OCI-LY7 (cell line): ENCODE data around the gene PRCC. TPM values are rescaled to one million over a fixed set of nuclear protein-coding genes. Genes with fewer than 3 reads are reported as not detected.

Experiments
- BruUV-seq: library from RNA; stranded (reverse); fragments of 400-500 nt; replicated peaks from 2 replicates; lab custom pipeline; 2021; lab: Mats Ljungman, UMichigan
- CTCF ChIA-PET: fragments of 300-600 bp; sonication (Branson Sonifier 250); formaldehyde crosslinking; loops from one replicate; lab custom pipeline; 2022; ENCODE audit warnings: antibody characterized with exemption; ENCODE audit not compliant: unreplicated experiment; lab: Charles Lee
- POLR2A ChIA-PET: fragments of 300-600 bp; sonication (Branson Sonifier 250); formaldehyde crosslinking; loops from one replicate; lab custom pipeline; 2022; ENCODE audit warnings: antibody characterized with exemption; lab: Charles Lee
- DNase-seq: peaks from one replicate; pipeline ENCODE4 v3.0.0-alpha.2; 2015; ENCODE audit warnings: low spot score
- H2AFZ ChIP-seq: fragments of 200-600 bp; sonication (generic), shearing (Covaris generic); 2 replicates; pipeline ENCODE4 v1.6.1; 2014; ENCODE audit warnings: mild to moderate bottlenecking, antibody characterized with exemption, low read length, moderate library complexity
- H3K27ac ChIP-seq: fragments of 200-600 bp; sonication (generic); 2 replicates; pipeline ENCODE4 v1.5.1; 2014; ENCODE audit warnings: mixed run types, low read depth, mild to moderate bottlenecking, moderate library complexity, low read length, inconsistent platforms; ENCODE audit not compliant: poor library complexity, severe bottlenecking
- H3K36me3 ChIP-seq: fragments of 200-600 bp; sonication (generic); 2 replicates; pipeline ENCODE4 v1.6.1; 2014; ENCODE audit warnings: mild to moderate bottlenecking, antibody characterized with exemption, low read length, moderate library complexity, mixed read lengths; ENCODE audit not compliant: insufficient read depth
- H3K4me1 ChIP-seq: fragments of 200-600 bp; sonication (generic); 2 replicates; pipeline ENCODE4 v1.5.1; 2014; ENCODE audit warnings: mild to moderate bottlenecking, low read length; ENCODE audit not compliant: insufficient read depth, poor library complexity, severe bottlenecking
- H3K4me2 ChIP-seq: fragments of 200-600 bp; sonication (generic); 2 replicates; pipeline ENCODE4 v1.6.1; 2014; ENCODE audit warnings: mild to moderate bottlenecking, low read length
- H3K4me3 ChIP-seq: fragments of 200-600 bp; sonication (generic); 2 replicates; pipeline ENCODE4 v1.5.1; 2014; ENCODE audit warnings: mild to moderate bottlenecking, low read depth, low read length; ENCODE audit not compliant: poor library complexity, severe bottlenecking
- H3K79me2 ChIP-seq: fragments of 200-600 bp; sonication (generic); 2 replicates; pipeline ENCODE4 v1.6.1; 2016; ENCODE audit warnings: low read depth, mild to moderate bottlenecking, low read length, moderate library complexity, mixed read lengths; ENCODE audit not compliant: insufficient read depth
- H3K9me2 ChIP-seq: fragments of 200-600 bp; sonication (generic); 2 replicates; pipeline ENCODE4 v1.6.1; 2016; ENCODE audit warnings: mild to moderate bottlenecking, low read length, mixed read lengths; ENCODE audit not compliant: insufficient read depth
- H3K9me3 ChIP-seq: fragments of 200-600 bp; sonication (generic); 2 replicates; pipeline ENCODE4 v1.6.1; 2014; ENCODE audit warnings: mild to moderate bottlenecking, mixed run types, low read length, mixed read lengths
- H4K20me1 ChIP-seq: fragments of 200-600 bp; sonication (generic); 2 replicates; pipeline ENCODE4 v1.6.1; 2014; ENCODE audit warnings: mild to moderate bottlenecking, antibody characterized with exemption, low read length, moderate library complexity, mixed read lengths; ENCODE audit not compliant: insufficient read depth
- EZH2phosphoT487 ChIP-seq: fragments of 200-600 bp; sonication (generic); IDR thresholded peaks from 2 replicates; pipeline ENCODE4 v1.6.1; 2018; ENCODE audit warnings: low read depth, borderline replicate concordance, mild to moderate bottlenecking, mixed run types, antibody characterized with exemption, low read length, moderate library complexity, mixed read lengths
- intact Hi-C: fragments of 100-400 bp; cut with micrococcal nuclease; formaldehyde crosslinking; loops from one replicate; pipeline ENCODE4 v1.10.0; 2022; ENCODE audit not compliant: unreplicated experiment
- total RNA-seq, 2 experiments: library from RNA; depleted of rRNA in 1 of 2; stranded (reverse); fragments of >200 nt in 1 of 2; shearing (Covaris generic) in 1 of 2; gene quantifications; 2 replicates each; pipeline ENCODE4 v1.2.3, GENCODE V29; 2014 to 2022
- TF ChIP-seq, protein P1 (sequence below): fragments of 200-600 bp; sonication (generic); conservative IDR thresholded peaks from 2 replicates; pipeline ENCODE4 v1.5.1; 2014; ENCODE audit warnings: mild to moderate bottlenecking, antibody characterized with exemption, low read length, moderate library complexity, mixed read lengths

PRCC gene
- total RNA-seq, 2 experiments from 2014 or later: 54.0 to 82.9 TPM

- POLR2A ChIA-PET: interaction anchor here (1.1 to 1.5 kb wide), 2 partner anchors 18 to 20 kb away, joined by 3 to 6 read pairs; partner anchors contain the start of gene ISG20L2
- CTCF ChIA-PET: interaction anchor here (1.0 kb wide), 1 partner anchor 21 kb away, joined by 5 read pairs; no protein-coding TSS in a partner anchor
- Histone ChIP-seq H3K79me2 (peaks cover 63% of the 10 kb centered on the region), H3K36me3 (peaks cover 80% of the 10 kb centered on the region), H4K20me1 (peaks cover 9% of the 10 kb centered on the region; the same call in 1 of the 2 replicates), H3K4me2 (peak overlapping the region; percentile 99), H2AFZ (no peak overlapping the region), H3K4me3 (peak overlapping the region; percentile 85), H3K9me3 (no peaks in the 10 kb centered on the region), H3K9me2 (no peaks in the 10 kb centered on the region), H3K27ac (peak overlapping the region; percentile 81), H3K4me1 (peaks cover 43% of the 10 kb centered on the region)
- no TSS peak for BruUV-seq
- peak; percentile 74 for DNase-seq
- TF ChIP-seq, protein P1, sequence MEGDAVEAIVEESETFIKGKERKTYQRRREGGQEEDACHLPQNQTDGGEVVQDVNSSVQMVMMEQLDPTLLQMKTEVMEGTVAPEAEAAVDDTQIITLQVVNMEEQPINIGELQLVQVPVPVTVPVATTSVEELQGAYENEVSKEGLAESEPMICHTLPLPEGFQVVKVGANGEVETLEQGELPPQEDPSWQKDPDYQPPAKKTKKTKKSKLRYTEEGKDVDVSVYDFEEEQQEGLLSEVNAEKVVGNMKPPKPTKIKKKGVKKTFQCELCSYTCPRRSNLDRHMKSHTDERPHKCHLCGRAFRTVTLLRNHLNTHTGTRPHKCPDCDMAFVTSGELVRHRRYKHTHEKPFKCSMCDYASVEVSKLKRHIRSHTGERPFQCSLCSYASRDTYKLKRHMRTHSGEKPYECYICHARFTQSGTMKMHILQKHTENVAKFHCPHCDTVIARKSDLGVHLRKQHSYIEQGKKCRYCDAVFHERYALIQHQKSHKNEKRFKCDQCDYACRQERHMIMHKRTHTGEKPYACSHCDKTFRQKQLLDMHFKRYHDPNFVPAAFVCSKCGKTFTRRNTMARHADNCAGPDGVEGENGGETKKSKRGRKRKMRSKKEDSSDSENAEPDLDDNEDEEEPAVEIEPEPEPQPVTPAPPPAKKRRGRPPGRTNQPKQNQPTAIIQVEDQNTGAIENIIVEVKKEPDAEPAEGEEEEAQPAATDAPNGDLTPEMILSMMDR: peak; percentile 71
- TF ChIP-seq EZH2phosphoT487: no peak
- intact Hi-C loops: no loop called here
These were observed 20.4 kb upstream of the PRCC start for GRCh38 chr1:156746728-156747631.

- Histone ChIP-seq H3K4me3 (peak overlapping the region; percentile 85), H4K20me1 (peaks cover 9% of the 10 kb centered on the region; the same call in 1 of the 2 replicates), H3K79me2 (peaks cover 73% of the 10 kb centered on the region), H3K36me3 (peaks cover 72% of the 10 kb centered on the region), H2AFZ (no peak overlapping the region), H3K27ac (peak overlapping the region; percentile 81), H3K9me3 (no peaks in the 10 kb centered on the region), H3K4me1 (peaks cover 46% of the 10 kb centered on the region), H3K4me2 (peak overlapping the region; percentile 99), H3K9me2 (no peaks in the 10 kb centered on the region)
- no TSS peak for BruUV-seq
- ChIA-PET CTCF (interaction anchor here (1.0 kb wide), 1 partner anchor 22 kb away, joined by 5 read pairs; no protein-coding TSS in a partner anchor), POLR2A (interaction anchor here (1.1 to 1.5 kb wide), 2 partner anchors 19 to 21 kb away, joined by 3 to 6 read pairs; partner anchors contain the start of gene ISG20L2)
- intact Hi-C loops: no loop called here
- DNase-seq: no peak
- no peak for TF ChIP-seq EZH2phosphoT487
- TF ChIP-seq, protein P1: no peak; the same call in 1 of the 2 replicates
These were observed 19.3 kb upstream of the PRCC start for GRCh38 chr1:156747742-156748669.
